GM12872 (cell line): ENCODE results near the gene GYPC.

ENCODE experiments used
- TF ChIP-seq, protein P1 (sequence below): IDR thresholded peaks from 3 replicates; pipeline ENCODE4 v1.5.1; 2011; ENCODE audit warnings: low read depth, mild to moderate bottlenecking, low read length, moderate library complexity; ENCODE audit not compliant: insufficient read depth

Gene GYPC

GRCh38 chr2:126665483-126665882, 9.5 kb downstream of the GYPC start:
- TF ChIP-seq, protein P1, sequence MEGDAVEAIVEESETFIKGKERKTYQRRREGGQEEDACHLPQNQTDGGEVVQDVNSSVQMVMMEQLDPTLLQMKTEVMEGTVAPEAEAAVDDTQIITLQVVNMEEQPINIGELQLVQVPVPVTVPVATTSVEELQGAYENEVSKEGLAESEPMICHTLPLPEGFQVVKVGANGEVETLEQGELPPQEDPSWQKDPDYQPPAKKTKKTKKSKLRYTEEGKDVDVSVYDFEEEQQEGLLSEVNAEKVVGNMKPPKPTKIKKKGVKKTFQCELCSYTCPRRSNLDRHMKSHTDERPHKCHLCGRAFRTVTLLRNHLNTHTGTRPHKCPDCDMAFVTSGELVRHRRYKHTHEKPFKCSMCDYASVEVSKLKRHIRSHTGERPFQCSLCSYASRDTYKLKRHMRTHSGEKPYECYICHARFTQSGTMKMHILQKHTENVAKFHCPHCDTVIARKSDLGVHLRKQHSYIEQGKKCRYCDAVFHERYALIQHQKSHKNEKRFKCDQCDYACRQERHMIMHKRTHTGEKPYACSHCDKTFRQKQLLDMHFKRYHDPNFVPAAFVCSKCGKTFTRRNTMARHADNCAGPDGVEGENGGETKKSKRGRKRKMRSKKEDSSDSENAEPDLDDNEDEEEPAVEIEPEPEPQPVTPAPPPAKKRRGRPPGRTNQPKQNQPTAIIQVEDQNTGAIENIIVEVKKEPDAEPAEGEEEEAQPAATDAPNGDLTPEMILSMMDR, result no peak

- TF ChIP-seq, protein P1, result no peak
Measured at GRCh38 chr2:126668254-126668653, 12.3 kb downstream of the GYPC start.

DNA sequence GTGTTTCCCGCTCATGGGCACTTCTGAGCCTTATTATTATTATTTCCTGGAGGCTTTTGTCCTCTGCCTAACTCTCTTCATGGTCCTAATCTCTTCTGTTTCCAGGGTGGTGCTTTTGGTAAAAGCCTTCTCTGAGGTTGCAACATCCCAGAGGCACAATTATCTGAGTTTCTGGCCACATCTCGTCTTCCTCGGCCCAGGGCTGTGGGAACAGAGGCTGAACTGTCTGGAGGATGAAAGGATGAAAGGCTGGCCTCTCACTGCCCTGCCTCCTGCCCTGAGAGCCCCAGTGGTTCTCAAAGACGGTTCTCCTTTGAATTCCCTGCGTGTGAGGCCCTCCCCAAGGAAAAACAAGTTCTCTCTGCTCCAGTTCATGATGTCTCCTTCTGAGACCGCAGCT, 13.8 kb downstream of the GYPC start:
- TF ChIP-seq, protein P1, result no peak

DNA sequence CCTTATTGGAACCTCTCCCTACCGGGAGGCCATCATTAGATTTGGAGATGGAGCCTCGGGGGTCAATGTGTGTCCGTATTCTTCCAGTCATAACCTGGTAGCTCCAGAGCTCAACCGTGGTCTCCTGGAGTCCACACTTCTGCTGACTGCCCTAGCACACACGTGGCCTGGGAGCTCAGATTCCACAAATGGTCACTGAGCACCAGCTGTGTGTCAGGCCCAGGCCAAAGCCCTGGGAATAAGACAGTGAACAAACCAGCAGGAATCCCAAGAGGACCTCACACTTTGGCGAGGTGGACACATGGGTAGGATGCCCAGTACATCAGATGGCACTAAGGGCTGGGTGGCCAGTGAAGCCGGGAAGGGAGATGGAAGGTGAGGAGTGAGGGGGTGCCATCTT, 15.5 kb downstream of the GYPC start:
- TF ChIP-seq, protein P1, result no peak

GRCh38 chr2:126672980-126673605, 17.1 kb downstream of the GYPC start:
- TF ChIP-seq, protein P1, result no peak

GRCh38 chr2:126674075-126674744, 18.3 kb downstream of the GYPC start:
- TF ChIP-seq, protein P1, result no peak

DNA sequence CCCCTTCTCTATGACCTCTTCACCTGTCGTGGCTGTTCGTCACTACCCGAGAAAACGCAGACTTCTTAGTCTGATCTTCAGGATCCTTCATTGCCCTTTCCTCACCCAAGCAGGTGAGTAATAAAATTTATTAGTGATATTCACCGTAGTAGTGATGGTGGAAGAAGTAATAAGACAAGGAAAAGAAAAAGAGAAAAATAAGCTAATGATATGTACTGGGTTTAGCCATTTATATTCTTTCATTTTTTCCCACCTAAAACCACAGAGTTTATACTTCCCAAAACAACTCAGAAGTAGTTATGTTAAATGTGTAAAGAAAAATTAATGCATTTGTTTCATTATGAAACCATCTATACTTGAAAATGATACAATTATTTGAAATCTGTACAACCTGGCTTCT, 19.7 kb downstream of the GYPC start:
- TF ChIP-seq, protein P1, result no peak
